Measurements from ENCODE around the gene ATP5MC2.

- TF ChIP-seq EZH2 (IDR thresholded peaks at IDR 0.05) (no peak), POLR2AphosphoS5 (IDR thresholded peaks at IDR 0.05; ENCODE audit: borderline replicate concordance, low read depth, low read length) (no peak)
Observed at GRCh38 chr12:53659571-53659981, 16.3 kb downstream of the ATP5MC2 start.
